ENCODE data around the gene AFF1.

- TF ChIP-seq CTCF (conservative IDR thresholded peaks at IDR 0.05 in 1 of 2, IDR thresholded peaks at IDR 0.05 in 1 of 2; ENCODE audit: low read depth in 1 of 2, low read length in 2 of 2) (no peak), EZH2 (IDR thresholded peaks at IDR 0.05; ENCODE audit: low read length, missing control alignments) (no peak)
Observed at GRCh38 chr4:86898562-86898961, 36.2 kb upstream of the AFF1 start.
